H9 (cell line): Measurements from ENCODE around the gene KCTD1. TPM values are rescaled to one million over a fixed set of nuclear protein-coding genes. Genes with fewer than 3 reads are reported as not detected.
A peak's percentile ranks its signal among the peaks of the same experiment; 100 is the strongest.

Experiments
- DNase-seq: peaks from one replicate; pipeline ENCODE4 v3.0.0-alpha.2; 2017
- H2AFZ ChIP-seq: one replicate; pipeline ENCODE4 v1.6.1; 2013; ENCODE audit warnings: mild to moderate bottlenecking, low read length, control low read depth, moderate library complexity
- H2AK5ac ChIP-seq: 2 replicates; pipeline ENCODE4 v1.6.1; 2013; ENCODE audit warnings: low read length, control low read depth, mixed read lengths; ENCODE audit not compliant: insufficient read length
- H2BK120ac ChIP-seq: one replicate; pipeline ENCODE4 v1.6.1; 2013; ENCODE audit warnings: low read depth, mild to moderate bottlenecking, low read length, control low read depth, inconsistent platforms; ENCODE audit not compliant: poor library complexity, severe bottlenecking
- H2BK12ac ChIP-seq: 2 replicates; pipeline ENCODE4 v1.6.1; 2013; ENCODE audit warnings: low read length, control low read depth, mixed read lengths, low read depth; ENCODE audit not compliant: insufficient read length
- H2BK15ac ChIP-seq: 2 replicates; pipeline ENCODE4 v1.6.1; 2013; ENCODE audit warnings: low read depth, low read length, control low read depth
- H2BK20ac ChIP-seq: one replicate; pipeline ENCODE4 v1.6.1; 2013; ENCODE audit warnings: low read depth, mild to moderate bottlenecking, low read length, control low read depth, inconsistent platforms; ENCODE audit not compliant: poor library complexity, severe bottlenecking
- H2BK5ac ChIP-seq: 2 replicates; pipeline ENCODE4 v1.6.1; 2013; ENCODE audit warnings: low read length, control low read depth, mixed read lengths; ENCODE audit not compliant: insufficient read length
- H3K14ac ChIP-seq: 2 replicates; pipeline ENCODE4 v1.6.1; 2013; ENCODE audit warnings: low read length, control low read depth; ENCODE audit not compliant: insufficient read depth
- H3K18ac ChIP-seq: 2 replicates; pipeline ENCODE4 v1.6.1; 2013; ENCODE audit warnings: low read depth, mild to moderate bottlenecking, mixed read lengths, low read length, control low read depth; ENCODE audit not compliant: insufficient read length
- H3K23ac ChIP-seq: 2 replicates; pipeline ENCODE4 v1.6.1; 2013; ENCODE audit warnings: low read length, control low read depth, mixed read lengths, low read depth; ENCODE audit not compliant: insufficient read length
- H3K23me2 ChIP-seq: 2 replicates; pipeline ENCODE4 v1.6.1; 2013; ENCODE audit warnings: low read depth, mild to moderate bottlenecking, mixed read lengths, low read length, control low read depth; ENCODE audit not compliant: insufficient read length, poor library complexity, severe bottlenecking
- H3K27ac ChIP-seq: 2 replicates; pipeline ENCODE4 v1.5.1; 2013; ENCODE audit warnings: low read length, control low read depth, mixed read lengths, low read depth; ENCODE audit not compliant: insufficient read length
- H3K27me3 ChIP-seq: 2 replicates; pipeline ENCODE4 v1.6.1; 2013; ENCODE audit warnings: low read length, control low read depth, inconsistent platforms; ENCODE audit not compliant: insufficient read depth
- H3K4ac ChIP-seq: 2 replicates; pipeline ENCODE4 v1.6.1; 2013; ENCODE audit warnings: low read depth, mild to moderate bottlenecking, control low read depth, inconsistent platforms, low read length, moderate library complexity
- H3K4me1 ChIP-seq: 2 replicates; pipeline ENCODE4 v1.6.1; 2013; ENCODE audit warnings: low read length, control low read depth, inconsistent platforms; ENCODE audit not compliant: insufficient read depth
- H3K4me2 ChIP-seq: 2 replicates; pipeline ENCODE4 v1.6.1; 2013; ENCODE audit warnings: low read length, control low read depth, mixed read lengths; ENCODE audit not compliant: insufficient read length, insufficient read depth
- H3K56ac ChIP-seq: 2 replicates; pipeline ENCODE4 v1.6.1; 2013; ENCODE audit warnings: low read depth, mild to moderate bottlenecking, mixed read lengths, low read length, control low read depth; ENCODE audit not compliant: insufficient read length
- H3K79me1 ChIP-seq: 2 replicates; pipeline ENCODE4 v1.6.1; 2013; ENCODE audit warnings: low read depth, mild to moderate bottlenecking, moderate library complexity, low read length, control low read depth, inconsistent platforms; ENCODE audit not compliant: insufficient read depth, poor library complexity, severe bottlenecking
- H3K79me2 ChIP-seq: 2 replicates; pipeline ENCODE4 v1.6.1; 2013; ENCODE audit warnings: low read length, control low read depth, inconsistent platforms; ENCODE audit not compliant: insufficient read depth
- H3K9ac ChIP-seq: 2 replicates; pipeline ENCODE4 v1.6.1; 2013; ENCODE audit warnings: low read length, control low read depth, mixed read lengths; ENCODE audit not compliant: insufficient read length; ENCODE audit errors: extremely low read depth
- H3K9me3 ChIP-seq: one replicate; pipeline ENCODE4 v1.6.1; 2013; ENCODE audit warnings: low read depth, low read length, inconsistent platforms; ENCODE audit not compliant: control insufficient read depth
- H3T11ph ChIP-seq: one replicate; pipeline ENCODE4 v1.6.1; 2013; ENCODE audit warnings: mild to moderate bottlenecking, low read length, control low read depth, inconsistent platforms
- H4K20me1 ChIP-seq: one replicate; pipeline ENCODE4 v1.6.1; 2013; ENCODE audit not compliant: control insufficient read depth, insufficient read length, insufficient read depth
- H4K5ac ChIP-seq: 2 replicates; pipeline ENCODE4 v1.6.1; 2013; ENCODE audit warnings: low read depth, mild to moderate bottlenecking, mixed read lengths, low read length, control low read depth; ENCODE audit not compliant: insufficient read length
- H4K8ac ChIP-seq: replicated peaks from 2 replicates; pipeline ENCODE4 v1.6.1; 2013; ENCODE audit warnings: low read length, control low read depth, mixed read lengths, low read depth; ENCODE audit not compliant: insufficient read length
- H4K91ac ChIP-seq: 2 replicates; pipeline ENCODE4 v1.6.1; 2013; ENCODE audit warnings: low read depth, mild to moderate bottlenecking, moderate library complexity, mixed read lengths, low read length, control low read depth; ENCODE audit not compliant: insufficient read length
- H3K27ac Mint-ChIP-seq, 3 experiments: 2 replicates in 2 of 3; 3 replicates in 1 of 3; pipeline ENCODE4 v1.8.0; 2020 to 2021; ENCODE audit warnings: mixed read lengths in 3 of 3, mild to moderate bottlenecking in 1 of 3, moderate library complexity in 1 of 3
- H3K27me3 Mint-ChIP-seq: 2 replicates; pipeline ENCODE4 v1.8.0; 2021; ENCODE audit warnings: low read depth, mild to moderate bottlenecking, moderate library complexity, mixed read lengths
- H3K36me3 Mint-ChIP-seq, 3 experiments: 2 replicates in 2 of 3; 3 replicates in 1 of 3; pipeline ENCODE4 v1.8.0; 2020 to 2021; ENCODE audit warnings: low read depth in 3 of 3, mixed read lengths in 3 of 3; ENCODE audit not compliant: insufficient read depth in 1 of 3
- H3K4me1 Mint-ChIP-seq, 2 experiments: 2 replicates each; pipeline ENCODE4 v1.8.0; 2020; ENCODE audit warnings: mixed read lengths in 2 of 2
- H3K4me3 Mint-ChIP-seq, 2 experiments: 2 replicates in 1 of 2; 3 replicates in 1 of 2; pipeline ENCODE4 v1.8.0; 2020 to 2021; ENCODE audit warnings: mild to moderate bottlenecking in 2 of 2, mixed read lengths in 2 of 2, moderate library complexity in 1 of 2
- H3K9me3 Mint-ChIP-seq, 2 experiments: 2 replicates in 1 of 2; 3 replicates in 1 of 2; pipeline ENCODE4 v1.8.0; 2020; ENCODE audit warnings: mild to moderate bottlenecking in 2 of 2, mixed read lengths in 2 of 2, moderate library complexity in 1 of 2
- CTCF ChIP-seq: fragments of 200-600 bp; sonication (generic); conservative IDR thresholded peaks from 3 replicates; pipeline ENCODE4 v1.8.0; 2021; ENCODE audit warnings: antibody characterized with exemption, mild to moderate bottlenecking
- WGBS: extraction: QIAGEN DNeasy Blood & Tissue Kit; methylation state at CpG from one replicate; pipeline ENCODE4 v1.1.7; 2013; ENCODE audit warnings: missing lambda C conversion rate, low lambda C conversion rate, mixed read lengths; ENCODE audit not compliant: insufficient read length; ENCODE audit errors: extremely low coverage; 5-methylcytosine and 5-hydroxymethylcytosine counted together
- total RNA-seq: library from RNA; stranded (reverse); gene quantifications from 2 replicates; pipeline ENCODE4 v1.2.1, GENCODE V29; 2021

Gene KCTD1
- total RNA-seq, 1 experiment from 2014 or later = 10.8 TPM

- H3K9me3 ChIP-seq = no peaks in the 10 kb centered on the region
- no peak overlapping the region for H2BK120ac ChIP-seq
- peak; percentile 60 for DNase-seq
- no peak overlapping the region for H4K91ac ChIP-seq
- Mint-ChIP-seq H3K4me1 (peaks cover 30 to 43% of the 10 kb centered on the region in 2 experiments), H3K4me3 (peak overlapping the region; percentile 60 to 84), H3K27ac (no peak overlapping the region), H3K9me3 (no peaks in the 10 kb centered on the region), H3K36me3 (peaks cover 0 to 3% (median 0%) of the 10 kb centered on the region in 3 experiments; a peak in 1 of 7 replicates), H3K27me3 (peaks cover 86% of the 10 kb centered on the region)
- H3K18ac ChIP-seq = no peak overlapping the region
- no peak for TF ChIP-seq CTCF
- H2BK12ac ChIP-seq = no peak overlapping the region
- no peak overlapping the region; the same call in 1 of the 2 replicates for H3K14ac ChIP-seq
- H3K23me2 ChIP-seq = peaks cover 27% of the 10 kb centered on the region
- 0 out of 2 replicates have a peak, but pooled peaks cover 2% of the 10 kb centered on the region for H3K4me1 ChIP-seq
- H3K56ac ChIP-seq = no peak overlapping the region
- H2BK15ac ChIP-seq = no peak overlapping the region
- no peak overlapping the region for H3K27ac ChIP-seq
- H4K20me1 ChIP-seq = peaks cover 2% of the 10 kb centered on the region
- no peak overlapping the region for H2BK20ac ChIP-seq
- no peak overlapping the region for H3K23ac ChIP-seq
- no CpG with 5 or more reads among the region's 71 CpGs for WGBS
- peak overlapping the region; percentile 69 for H3K4me2 ChIP-seq
- H2BK5ac ChIP-seq = no peak overlapping the region
- no peak overlapping the region for H3K9ac ChIP-seq
- H2AFZ ChIP-seq = no peak overlapping the region
- no peak overlapping the region for H3T11ph ChIP-seq
- H2AK5ac ChIP-seq = no peak overlapping the region
- no peak overlapping the region for H4K8ac ChIP-seq
- H3K79me1 ChIP-seq = no peaks in the 10 kb centered on the region
- H4K5ac ChIP-seq = no peak overlapping the region
- H3K4ac ChIP-seq = no peak overlapping the region
- H3K79me2 ChIP-seq = no peaks in the 10 kb centered on the region
- peaks cover 45% of the 10 kb centered on the region for H3K27me3 ChIP-seq
These were observed 1.1 kb upstream of the KCTD1 start for GRCh38 chr18:26549263-26550094.
